ENCODE measurements around the gene NR3C1.

The NR3C1 gene

DNA sequence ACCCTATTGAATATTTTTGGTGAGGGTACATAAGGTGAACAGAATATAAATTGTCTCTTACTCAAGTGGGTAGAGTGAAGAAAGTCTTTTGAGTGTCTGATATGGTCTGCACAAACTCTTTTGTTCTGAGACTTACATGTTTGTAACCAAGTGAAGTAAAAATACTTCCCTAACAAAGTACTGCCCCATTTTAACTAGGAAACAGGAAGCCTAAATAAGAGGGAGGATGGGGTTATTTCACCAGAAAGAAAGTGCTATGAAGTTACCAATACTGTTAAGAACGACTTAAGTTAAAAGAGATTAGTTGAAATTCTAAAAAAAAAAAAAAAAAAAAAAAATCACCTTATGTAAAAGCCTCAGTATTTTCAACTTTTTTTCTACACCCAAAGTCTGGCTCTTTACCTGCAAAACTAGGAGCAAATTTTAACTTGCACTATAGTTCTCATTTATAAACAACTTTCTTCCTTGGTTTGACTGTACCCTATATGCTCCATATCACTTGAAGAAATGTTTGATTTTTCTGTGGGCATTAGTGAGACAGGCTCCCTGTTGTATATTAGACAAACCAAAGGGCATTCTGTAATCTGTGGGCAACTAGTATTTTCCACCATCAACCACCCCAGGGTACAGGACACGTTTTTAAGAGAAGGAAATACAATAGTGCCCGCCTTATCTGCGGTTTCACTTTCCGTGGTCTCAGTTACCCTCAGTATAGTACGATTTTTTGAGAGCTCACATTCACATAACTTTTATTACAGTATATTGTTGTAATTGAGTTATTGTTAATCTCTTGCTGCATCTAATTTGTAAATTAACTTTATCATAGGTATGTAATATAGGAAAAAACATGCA lies 127.7 kb downstream of the NR3C1 start:
- ATAC-seq, result no peak
- TF ChIP-seq, protein P1, sequence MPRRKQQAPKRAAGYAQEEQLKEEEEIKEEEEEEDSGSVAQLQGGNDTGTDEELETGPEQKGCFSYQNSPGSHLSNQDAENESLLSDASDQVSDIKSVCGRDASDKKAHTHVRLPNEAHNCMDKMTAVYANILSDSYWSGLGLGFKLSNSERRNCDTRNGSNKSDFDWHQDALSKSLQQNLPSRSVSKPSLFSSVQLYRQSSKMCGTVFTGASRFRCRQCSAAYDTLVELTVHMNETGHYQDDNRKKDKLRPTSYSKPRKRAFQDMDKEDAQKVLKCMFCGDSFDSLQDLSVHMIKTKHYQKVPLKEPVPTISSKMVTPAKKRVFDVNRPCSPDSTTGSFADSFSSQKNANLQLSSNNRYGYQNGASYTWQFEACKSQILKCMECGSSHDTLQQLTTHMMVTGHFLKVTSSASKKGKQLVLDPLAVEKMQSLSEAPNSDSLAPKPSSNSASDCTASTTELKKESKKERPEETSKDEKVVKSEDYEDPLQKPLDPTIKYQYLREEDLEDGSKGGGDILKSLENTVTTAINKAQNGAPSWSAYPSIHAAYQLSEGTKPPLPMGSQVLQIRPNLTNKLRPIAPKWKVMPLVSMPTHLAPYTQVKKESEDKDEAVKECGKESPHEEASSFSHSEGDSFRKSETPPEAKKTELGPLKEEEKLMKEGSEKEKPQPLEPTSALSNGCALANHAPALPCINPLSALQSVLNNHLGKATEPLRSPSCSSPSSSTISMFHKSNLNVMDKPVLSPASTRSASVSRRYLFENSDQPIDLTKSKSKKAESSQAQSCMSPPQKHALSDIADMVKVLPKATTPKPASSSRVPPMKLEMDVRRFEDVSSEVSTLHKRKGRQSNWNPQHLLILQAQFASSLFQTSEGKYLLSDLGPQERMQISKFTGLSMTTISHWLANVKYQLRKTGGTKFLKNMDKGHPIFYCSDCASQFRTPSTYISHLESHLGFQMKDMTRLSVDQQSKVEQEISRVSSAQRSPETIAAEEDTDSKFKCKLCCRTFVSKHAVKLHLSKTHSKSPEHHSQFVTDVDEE (CRISPR knock-in tag; IDR thresholded peaks at IDR 0.05), result no peak
- TF ChIP-seq CSRNP3 (CRISPR knock-in tag; IDR thresholded peaks at IDR 0.05), result no peak
- TF ChIP-seq OSR1 (CRISPR knock-in tag; IDR thresholded peaks at IDR 0.05), result no peak
- no peak for TF ChIP-seq ZNF8 (CRISPR knock-in tag; IDR thresholded peaks at IDR 0.05)

GRCh38 chr5:143274952-143275351 lies 128.5 kb downstream of the NR3C1 start:
- ATAC-seq, result no peak

GRCh38 chr5:143271431-143271830 lies 132.1 kb downstream of the NR3C1 start:
- ATAC-seq, result no peak
- TF ChIP-seq ZNF8 (CRISPR knock-in tag; IDR thresholded peaks at IDR 0.05) (no peak), ZNF70 (CRISPR knock-in tag; IDR thresholded peaks at IDR 0.05) (no peak), OSR1 (CRISPR knock-in tag; IDR thresholded peaks at IDR 0.05) (no peak), TOX (CRISPR knock-in tag; IDR thresholded peaks at IDR 0.05; ENCODE audit: borderline replicate concordance) (no peak), TCF4 (CRISPR knock-in tag; IDR thresholded peaks at IDR 0.05; ENCODE audit: borderline replicate concordance) (no peak), PPARA (CRISPR knock-in tag; IDR thresholded peaks at IDR 0.05; ENCODE audit: borderline replicate concordance) (no peak), GLIS3 (CRISPR knock-in tag; IDR thresholded peaks at IDR 0.05) (no peak)

More at GRCh38 chr5:143274952-143275351, 128.5 kb downstream of the NR3C1 start:
- no peak for TF ChIP-seq SNAI2 (CRISPR knock-in tag; IDR thresholded peaks at IDR 0.05)
- no peak for TF ChIP-seq OSR1 (CRISPR knock-in tag; IDR thresholded peaks at IDR 0.05)

DNA sequence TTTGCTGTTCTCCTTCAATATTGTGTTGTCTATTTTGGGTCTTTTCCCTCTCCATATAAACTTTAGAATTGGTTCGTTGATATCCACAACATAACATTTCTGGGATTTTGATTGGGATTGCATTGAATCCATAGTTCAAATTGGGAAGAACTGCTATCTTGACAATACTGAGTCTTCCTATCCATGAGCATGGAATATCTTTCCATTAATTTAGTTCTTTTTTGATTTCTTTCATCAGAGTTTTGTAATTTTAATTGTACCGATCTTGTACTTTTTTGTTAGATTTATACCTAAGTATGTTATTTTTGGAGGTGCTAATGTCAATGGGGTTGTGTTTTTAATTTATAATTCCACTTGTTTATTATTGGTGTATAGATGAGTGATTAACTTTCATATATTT lies 135.1 kb downstream of the NR3C1 start:
- TF ChIP-seq CREB5 (CRISPR knock-in tag; IDR thresholded peaks at IDR 0.05; ENCODE audit: low read depth) (no peak), BACH2 (CRISPR knock-in tag; IDR thresholded peaks at IDR 0.05; ENCODE audit: borderline replicate concordance) (no peak), ZC3H10 (CRISPR knock-in tag; IDR thresholded peaks at IDR 0.05) (no peak), PPARA (CRISPR knock-in tag; IDR thresholded peaks at IDR 0.05; ENCODE audit: borderline replicate concordance) (no peak), ZNF70 (CRISPR knock-in tag; IDR thresholded peaks at IDR 0.05) (no peak), ESRRG (CRISPR knock-in tag; IDR thresholded peaks at IDR 0.05) (no peak), CSRNP3 (CRISPR knock-in tag; IDR thresholded peaks at IDR 0.05) (no peak), GLIS3 (CRISPR knock-in tag; IDR thresholded peaks at IDR 0.05) (no peak), ZNF565 (CRISPR knock-in tag; conservative IDR thresholded peaks at IDR 0.05; ENCODE audit: low read depth) (no peak), OSR1 (CRISPR knock-in tag; IDR thresholded peaks at IDR 0.05) (no peak), ZFP30 (CRISPR knock-in tag; IDR thresholded peaks at IDR 0.05) (no peak)
- ATAC-seq, result no peak

DNA sequence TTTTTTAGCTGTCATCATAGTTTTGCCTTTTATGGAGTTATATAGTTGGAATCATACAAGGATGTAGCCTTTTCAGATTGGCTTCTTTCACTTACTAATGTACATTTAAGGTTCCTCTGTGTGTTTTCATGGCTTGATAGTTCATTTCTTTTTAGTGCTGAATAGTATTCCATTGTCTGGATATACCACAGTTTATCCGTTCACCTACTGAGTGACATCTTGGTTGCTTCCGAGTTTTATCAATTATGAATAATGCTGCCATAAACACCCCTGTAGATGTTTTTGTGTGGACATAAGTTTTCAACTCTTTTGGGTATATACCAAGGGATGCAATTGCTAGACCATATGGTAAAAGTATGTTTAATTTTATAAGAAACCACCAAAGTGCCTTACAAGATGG lies 136.3 kb downstream of the NR3C1 start:
- no peak for ATAC-seq
- TF ChIP-seq OSR1 (CRISPR knock-in tag; IDR thresholded peaks at IDR 0.05) (no peak), ESRRG (CRISPR knock-in tag; IDR thresholded peaks at IDR 0.05) (no peak), CSRNP3 (CRISPR knock-in tag; IDR thresholded peaks at IDR 0.05) (no peak), ZNF8 (CRISPR knock-in tag; IDR thresholded peaks at IDR 0.05) (peak; percentile 90), ZNF565 (CRISPR knock-in tag; conservative IDR thresholded peaks at IDR 0.05; ENCODE audit: low read depth) (no peak)

Measured in SK-N-SH treated with all-trans-retinoic acid at 6 μM for 48 hours (cell line).